ENCODE results near the gene ALOXE3. TPM values are rescaled to one million over a fixed set of nuclear protein-coding genes. Genes with fewer than 3 reads are reported as not detected.
A peak's percentile ranks its signal among the peaks of the same experiment; 100 is the strongest.

Gene ALOXE3
- total RNA-seq, 1 donor from 2014 or later, result not detected

DNA sequence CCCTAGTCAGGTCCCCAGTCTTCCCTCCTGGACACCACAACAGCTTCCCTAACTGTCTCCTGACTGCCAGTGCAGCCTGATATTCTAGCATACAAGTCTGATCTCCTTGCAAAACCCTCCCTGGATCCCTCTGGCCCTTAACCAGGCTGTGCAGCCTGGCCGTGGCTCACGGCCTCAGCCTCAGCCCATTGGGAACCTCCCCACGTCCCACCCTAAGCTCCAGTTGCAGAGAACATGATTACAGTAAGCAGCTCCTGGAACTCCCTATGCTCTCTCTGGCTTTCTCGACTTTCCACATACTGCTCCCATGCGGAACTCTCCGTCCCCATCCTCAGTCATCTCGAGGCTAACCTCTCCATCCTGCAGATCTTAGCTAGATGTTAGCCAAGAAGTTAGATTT, 43.8 kb downstream of the ALOXE3 start:
- peaks cover 39% of the 10 kb centered on the region for H3K27me3 Mint-ChIP-seq (ENCODE audit: unreplicated experiment)
- TF ChIP-seq, protein P1, sequence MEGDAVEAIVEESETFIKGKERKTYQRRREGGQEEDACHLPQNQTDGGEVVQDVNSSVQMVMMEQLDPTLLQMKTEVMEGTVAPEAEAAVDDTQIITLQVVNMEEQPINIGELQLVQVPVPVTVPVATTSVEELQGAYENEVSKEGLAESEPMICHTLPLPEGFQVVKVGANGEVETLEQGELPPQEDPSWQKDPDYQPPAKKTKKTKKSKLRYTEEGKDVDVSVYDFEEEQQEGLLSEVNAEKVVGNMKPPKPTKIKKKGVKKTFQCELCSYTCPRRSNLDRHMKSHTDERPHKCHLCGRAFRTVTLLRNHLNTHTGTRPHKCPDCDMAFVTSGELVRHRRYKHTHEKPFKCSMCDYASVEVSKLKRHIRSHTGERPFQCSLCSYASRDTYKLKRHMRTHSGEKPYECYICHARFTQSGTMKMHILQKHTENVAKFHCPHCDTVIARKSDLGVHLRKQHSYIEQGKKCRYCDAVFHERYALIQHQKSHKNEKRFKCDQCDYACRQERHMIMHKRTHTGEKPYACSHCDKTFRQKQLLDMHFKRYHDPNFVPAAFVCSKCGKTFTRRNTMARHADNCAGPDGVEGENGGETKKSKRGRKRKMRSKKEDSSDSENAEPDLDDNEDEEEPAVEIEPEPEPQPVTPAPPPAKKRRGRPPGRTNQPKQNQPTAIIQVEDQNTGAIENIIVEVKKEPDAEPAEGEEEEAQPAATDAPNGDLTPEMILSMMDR (IDR thresholded peaks at IDR 0.05; ENCODE audit: partially characterized antibody, unreplicated experiment), result no peak
- H3K4me3 Mint-ChIP-seq (ENCODE audit: unreplicated experiment), result no peak overlapping the region
- H3K4me1 Mint-ChIP-seq (ENCODE audit: low read depth, unreplicated experiment), result peaks cover 6% of the 10 kb centered on the region
- H3K27ac Mint-ChIP-seq (ENCODE audit: unreplicated experiment), result no peak overlapping the region
- H3K36me3 Mint-ChIP-seq (ENCODE audit: unreplicated experiment), result no peaks in the 10 kb centered on the region
- DNase-seq, result no peak
- H3K9me3 Mint-ChIP-seq (ENCODE audit: unreplicated experiment), result peaks cover 7% of the 10 kb centered on the region

DNA sequence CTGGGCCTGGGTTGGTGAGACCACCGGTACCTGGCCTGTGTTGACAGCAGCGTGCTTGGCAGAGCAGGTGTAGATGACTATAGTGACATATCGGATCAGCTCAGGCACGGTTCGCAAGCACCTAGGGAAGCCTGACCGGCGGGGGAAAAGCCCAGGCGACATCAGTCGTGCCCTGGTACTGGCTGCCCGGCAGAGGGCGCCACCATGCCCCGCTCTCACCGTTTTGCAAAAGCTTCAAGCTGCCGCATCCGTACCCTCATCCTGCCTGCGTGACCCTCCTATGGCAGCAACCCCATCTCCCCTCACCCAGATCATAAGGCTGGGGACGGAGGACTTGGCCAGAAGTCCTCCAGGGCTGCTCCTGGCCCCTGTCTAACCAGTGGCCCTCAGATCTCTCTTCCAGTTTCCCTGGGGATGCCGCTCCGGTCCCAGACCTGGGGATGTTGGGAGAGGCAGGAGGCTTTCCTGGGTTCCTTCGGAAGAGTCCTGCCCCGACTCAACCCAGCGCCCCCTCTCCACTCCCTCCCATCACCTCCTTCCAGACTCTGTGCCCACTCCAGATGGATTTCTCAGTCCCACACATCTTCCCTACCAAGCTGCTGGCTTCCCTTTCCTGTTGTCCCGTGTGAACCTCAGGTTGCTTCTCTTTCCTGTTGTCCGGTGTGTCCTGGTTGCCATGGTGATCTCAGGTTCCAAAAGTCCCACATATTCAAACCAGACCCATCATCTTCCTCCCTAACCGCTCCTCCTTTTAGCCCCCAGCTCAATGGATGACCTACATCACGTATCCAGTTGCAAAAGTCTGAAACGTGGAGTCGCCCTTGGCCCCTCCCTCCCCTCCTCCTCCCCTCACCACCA, 44.5 kb downstream of the ALOXE3 start:
- Mint-ChIP-seq H3K4me3 (ENCODE audit: unreplicated experiment) (peak overlapping the region; percentile 38), H3K27me3 (ENCODE audit: unreplicated experiment) (peaks cover 37% of the 10 kb centered on the region), H3K4me1 (ENCODE audit: low read depth, unreplicated experiment) (peaks cover 6% of the 10 kb centered on the region), H3K9me3 (ENCODE audit: unreplicated experiment) (peaks cover 7% of the 10 kb centered on the region), H3K27ac (ENCODE audit: unreplicated experiment) (no peak overlapping the region), H3K36me3 (ENCODE audit: unreplicated experiment) (no peaks in the 10 kb centered on the region)
- TF ChIP-seq, protein P1 (IDR thresholded peaks at IDR 0.05; ENCODE audit: partially characterized antibody, unreplicated experiment), result peak; percentile 91
- DNase-seq, result peak; percentile 89

DNA sequence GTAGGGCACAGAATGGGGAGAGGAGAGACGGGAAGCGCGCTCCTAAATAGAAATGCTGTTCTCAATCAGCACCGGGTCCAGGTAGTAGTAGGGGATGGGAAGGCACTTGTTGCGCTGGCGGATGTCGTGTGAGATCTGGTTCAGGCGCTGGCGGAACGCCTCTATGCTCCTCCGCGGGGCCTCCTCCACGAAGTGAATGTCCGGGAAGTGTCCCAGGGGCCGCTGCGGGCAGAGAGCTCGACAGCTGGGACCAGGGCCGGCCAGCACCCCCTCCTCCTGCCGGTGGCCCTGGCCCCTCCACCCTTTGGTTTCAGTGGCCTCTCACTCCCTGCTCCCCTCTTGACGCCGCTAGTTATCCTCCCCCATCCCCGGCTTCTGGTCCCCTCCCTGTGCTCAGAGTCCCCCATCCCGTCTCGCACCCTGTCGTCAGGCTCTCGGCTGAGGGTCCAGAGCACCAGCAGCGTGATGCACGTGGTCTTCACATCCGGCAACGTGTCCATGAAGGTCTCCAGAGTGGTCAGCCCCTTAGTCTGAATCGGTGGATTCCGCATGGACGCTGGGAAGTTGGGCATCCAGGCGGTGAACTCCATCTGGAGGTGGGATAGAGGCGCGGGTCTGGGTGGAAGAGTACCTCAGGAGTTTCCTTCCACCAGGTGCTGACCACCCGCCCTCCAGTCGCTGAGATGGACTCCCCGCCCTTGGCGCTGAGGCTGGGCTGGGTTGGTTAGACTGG, 45.4 kb downstream of the ALOXE3 start:
- Mint-ChIP-seq H3K27me3 (ENCODE audit: unreplicated experiment) (peaks cover 35% of the 10 kb centered on the region), H3K4me3 (ENCODE audit: unreplicated experiment) (peak overlapping the region; percentile 63), H3K27ac (ENCODE audit: unreplicated experiment) (no peak overlapping the region), H3K9me3 (ENCODE audit: unreplicated experiment) (peaks cover 7% of the 10 kb centered on the region), H3K36me3 (ENCODE audit: unreplicated experiment) (no peaks in the 10 kb centered on the region), H3K4me1 (ENCODE audit: low read depth, unreplicated experiment) (peaks cover 6% of the 10 kb centered on the region)
- DNase-seq, result no peak
- TF ChIP-seq, protein P1 (IDR thresholded peaks at IDR 0.05; ENCODE audit: partially characterized antibody, unreplicated experiment), result no peak

DNA sequence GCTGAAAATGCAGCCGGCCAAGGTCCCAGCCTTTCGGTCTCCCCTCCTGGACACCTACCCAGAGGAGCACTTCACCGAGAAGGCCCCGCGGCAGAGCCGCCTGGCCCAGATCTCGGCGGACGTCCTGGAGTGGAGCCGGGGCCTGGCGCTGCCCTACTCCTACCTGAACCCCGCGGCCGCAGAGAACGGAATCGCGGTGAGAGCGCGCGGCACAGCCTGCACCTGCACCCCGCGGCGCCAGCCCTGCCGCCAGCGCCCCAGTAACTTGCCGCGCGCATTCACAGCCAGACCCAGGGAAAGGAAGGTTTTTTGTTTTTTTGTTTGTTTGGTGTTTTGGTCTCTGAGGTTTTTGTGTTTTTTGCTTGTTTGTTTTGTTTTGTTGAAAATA, 46.0 kb downstream of the ALOXE3 start:
- no peak overlapping the region for H3K27ac Mint-ChIP-seq (ENCODE audit: unreplicated experiment)
- H3K36me3 Mint-ChIP-seq (ENCODE audit: unreplicated experiment), result no peaks in the 10 kb centered on the region
- TF ChIP-seq, protein P1 (IDR thresholded peaks at IDR 0.05; ENCODE audit: partially characterized antibody, unreplicated experiment), result no peak
- peak overlapping the region; percentile 27 for H3K4me3 Mint-ChIP-seq (ENCODE audit: unreplicated experiment)
- peaks cover 7% of the 10 kb centered on the region for H3K9me3 Mint-ChIP-seq (ENCODE audit: unreplicated experiment)
- H3K4me1 Mint-ChIP-seq (ENCODE audit: low read depth, unreplicated experiment), result peaks cover 6% of the 10 kb centered on the region
- no peak for DNase-seq
- H3K27me3 Mint-ChIP-seq (ENCODE audit: unreplicated experiment), result peaks cover 37% of the 10 kb centered on the region

DNA sequence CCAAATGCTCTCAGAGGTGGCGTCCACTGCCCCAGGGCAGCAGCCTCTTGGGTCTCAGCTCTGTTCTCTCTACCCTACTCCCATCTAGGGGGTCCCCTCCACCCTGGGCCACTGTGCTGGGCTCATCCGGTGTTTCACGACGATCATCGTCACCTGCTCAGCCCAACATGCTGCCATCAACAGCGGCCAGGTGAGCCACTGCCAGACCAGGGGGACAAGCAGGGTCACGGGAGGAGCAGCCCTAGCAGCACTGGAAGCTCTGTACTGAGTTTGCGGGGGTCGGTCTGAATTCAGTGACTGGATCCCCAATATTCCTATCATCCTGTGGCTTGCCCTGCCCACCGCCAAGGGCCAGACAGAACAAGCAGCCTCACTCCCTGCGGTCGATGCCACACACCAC, 46.8 kb downstream of the ALOXE3 start:
- H3K9me3 Mint-ChIP-seq (ENCODE audit: unreplicated experiment), result peaks cover 7% of the 10 kb centered on the region
- peaks cover 37% of the 10 kb centered on the region for H3K27me3 Mint-ChIP-seq (ENCODE audit: unreplicated experiment)
- no peak overlapping the region for H3K27ac Mint-ChIP-seq (ENCODE audit: unreplicated experiment)
- H3K36me3 Mint-ChIP-seq (ENCODE audit: unreplicated experiment), result no peaks in the 10 kb centered on the region
- TF ChIP-seq, protein P1 (IDR thresholded peaks at IDR 0.05; ENCODE audit: partially characterized antibody, unreplicated experiment), result no peak
- H3K4me3 Mint-ChIP-seq (ENCODE audit: unreplicated experiment), result no peak overlapping the region
- H3K4me1 Mint-ChIP-seq (ENCODE audit: low read depth, unreplicated experiment), result peaks cover 6% of the 10 kb centered on the region
- DNase-seq, result no peak
